ENCODE measurements around the gene CNOT3.
"Not testable (repeated sequence)": the region's sequence is repeated elsewhere in the genome, so short reads cannot be mapped to it uniquely, and the experiment has no call there.

Gene CNOT3

DNA sequence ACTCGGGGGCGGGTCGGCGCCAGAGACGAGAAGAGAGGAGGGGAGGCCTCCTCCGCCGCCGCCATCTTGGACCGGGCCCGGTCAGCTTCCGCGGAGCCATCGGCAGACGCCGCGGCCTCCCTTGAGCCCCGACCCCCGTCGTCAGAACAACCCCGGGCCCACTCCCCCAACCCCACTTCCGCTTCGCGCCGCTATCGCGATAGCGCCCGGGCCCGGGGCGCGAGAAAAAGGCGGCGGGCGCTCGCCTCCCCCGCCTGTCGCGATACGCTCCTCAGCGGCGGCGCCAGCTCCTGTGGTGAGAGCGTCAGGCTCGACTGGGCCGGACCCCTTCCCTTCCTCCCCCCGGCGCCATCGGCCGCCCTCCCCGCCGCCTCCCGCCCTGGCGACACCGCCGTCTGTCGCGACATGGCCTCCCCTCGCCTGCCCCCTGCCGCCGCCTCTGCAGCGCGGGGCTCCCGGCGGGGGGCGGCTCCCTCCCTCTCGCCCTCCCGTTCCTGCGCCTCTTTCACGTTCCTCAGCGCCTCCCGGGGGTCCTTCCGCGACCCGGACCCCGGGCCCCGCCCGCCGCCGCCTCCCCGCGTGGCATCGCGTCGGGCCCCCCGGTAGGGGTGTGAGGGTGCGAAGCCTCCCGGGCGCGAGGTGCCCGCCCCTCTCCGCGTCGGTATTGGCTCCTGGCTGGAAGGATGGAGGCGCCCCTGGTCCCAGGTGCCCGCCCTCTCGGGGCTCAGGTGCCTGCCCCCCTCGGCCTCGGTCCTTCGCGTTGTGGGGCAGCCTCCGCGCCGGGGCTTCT is at the start of gene CNOT3:
CNOT3 (plus strand) TSS at position 64 of the 790 bp plus-strand sequence. CDS start 5,217 bp downstream, outside the sequence.
- TF ChIP-seq ZFX (IDR thresholded peaks at IDR 0.05; ENCODE audit: borderline replicate concordance) = no peak
- TF ChIP-seq, protein P1, sequence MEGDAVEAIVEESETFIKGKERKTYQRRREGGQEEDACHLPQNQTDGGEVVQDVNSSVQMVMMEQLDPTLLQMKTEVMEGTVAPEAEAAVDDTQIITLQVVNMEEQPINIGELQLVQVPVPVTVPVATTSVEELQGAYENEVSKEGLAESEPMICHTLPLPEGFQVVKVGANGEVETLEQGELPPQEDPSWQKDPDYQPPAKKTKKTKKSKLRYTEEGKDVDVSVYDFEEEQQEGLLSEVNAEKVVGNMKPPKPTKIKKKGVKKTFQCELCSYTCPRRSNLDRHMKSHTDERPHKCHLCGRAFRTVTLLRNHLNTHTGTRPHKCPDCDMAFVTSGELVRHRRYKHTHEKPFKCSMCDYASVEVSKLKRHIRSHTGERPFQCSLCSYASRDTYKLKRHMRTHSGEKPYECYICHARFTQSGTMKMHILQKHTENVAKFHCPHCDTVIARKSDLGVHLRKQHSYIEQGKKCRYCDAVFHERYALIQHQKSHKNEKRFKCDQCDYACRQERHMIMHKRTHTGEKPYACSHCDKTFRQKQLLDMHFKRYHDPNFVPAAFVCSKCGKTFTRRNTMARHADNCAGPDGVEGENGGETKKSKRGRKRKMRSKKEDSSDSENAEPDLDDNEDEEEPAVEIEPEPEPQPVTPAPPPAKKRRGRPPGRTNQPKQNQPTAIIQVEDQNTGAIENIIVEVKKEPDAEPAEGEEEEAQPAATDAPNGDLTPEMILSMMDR (IDR thresholded peaks at IDR 0.05) = no peak
- peak within 1 kb of the TSS; percentile 88 for H3K27ac ChIP-seq

DNA sequence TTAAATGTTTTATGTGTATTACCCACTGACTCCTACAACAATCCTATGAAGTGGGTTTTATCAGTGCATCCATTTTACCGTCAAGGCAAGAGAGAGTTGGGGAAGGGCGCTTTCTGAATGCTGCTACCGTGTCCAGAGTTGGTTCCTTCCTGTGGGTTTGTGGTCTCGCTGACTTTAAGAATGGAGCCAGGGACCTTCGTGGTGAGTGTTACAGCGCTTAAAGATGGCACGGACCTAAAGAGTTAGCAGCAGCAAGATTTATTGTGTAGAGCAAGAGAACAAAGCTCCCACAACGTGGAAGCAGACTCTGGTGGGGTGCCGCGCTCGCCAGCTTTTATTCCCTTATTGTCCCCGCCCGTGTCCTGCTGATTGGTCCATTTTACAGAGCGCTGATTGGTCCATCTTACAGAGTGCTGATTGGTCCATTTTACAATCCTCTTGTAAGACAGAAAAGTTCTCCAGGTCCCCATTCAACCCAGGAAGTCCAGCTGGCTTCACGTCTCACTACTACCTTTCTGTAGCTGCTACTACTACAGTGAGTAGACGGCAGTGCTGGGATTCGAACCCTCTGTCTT is 43.0 kb upstream of the CNOT3 start:
- no peak overlapping the region for H3K27ac ChIP-seq
- TF ChIP-seq, protein P1 (IDR thresholded peaks at IDR 0.05) = no peak
- TF ChIP-seq ZFX (IDR thresholded peaks at IDR 0.05; ENCODE audit: borderline replicate concordance) = no peak

DNA sequence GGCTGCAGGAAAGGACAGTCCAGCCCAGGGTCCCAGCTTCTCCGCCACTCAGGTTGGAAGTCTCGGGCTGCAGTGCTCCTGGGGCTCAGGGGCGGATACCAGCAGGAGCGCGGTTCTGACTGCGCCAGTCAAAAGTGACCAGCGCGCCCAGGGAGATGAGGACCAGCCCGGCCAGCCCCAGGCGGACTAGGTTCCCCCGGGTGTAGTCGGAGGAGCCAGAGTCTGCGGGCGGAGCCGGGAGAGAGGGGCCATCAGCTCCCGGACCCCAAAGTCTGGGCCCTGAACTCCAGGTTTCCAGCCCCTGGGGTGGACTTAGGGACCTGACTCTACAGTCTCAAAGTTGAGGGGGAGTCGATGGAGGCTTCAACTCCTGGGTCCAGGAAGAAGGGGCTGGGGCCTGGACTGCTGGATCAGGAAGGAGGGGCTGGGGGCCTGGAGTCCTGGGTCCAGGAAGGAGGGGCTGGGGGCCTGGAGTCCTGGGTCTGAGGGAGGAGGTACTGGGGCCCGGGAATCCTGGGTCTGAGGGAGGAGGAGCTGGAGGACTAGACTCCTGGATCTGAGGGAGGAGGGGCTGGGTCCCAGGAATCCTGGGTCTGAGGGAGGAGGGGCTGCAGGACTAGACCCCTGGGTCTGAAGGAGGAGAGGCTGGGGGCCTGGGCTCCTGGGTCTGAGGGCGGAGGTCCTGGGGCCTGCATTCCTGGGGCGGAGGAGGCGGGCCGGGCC is 42.3 kb upstream of the CNOT3 start:
- H3K27ac ChIP-seq = no peak overlapping the region
- TF ChIP-seq, protein P1 (IDR thresholded peaks at IDR 0.05) = no peak
- TF ChIP-seq ZFX (IDR thresholded peaks at IDR 0.05; ENCODE audit: borderline replicate concordance) = no peak

DNA sequence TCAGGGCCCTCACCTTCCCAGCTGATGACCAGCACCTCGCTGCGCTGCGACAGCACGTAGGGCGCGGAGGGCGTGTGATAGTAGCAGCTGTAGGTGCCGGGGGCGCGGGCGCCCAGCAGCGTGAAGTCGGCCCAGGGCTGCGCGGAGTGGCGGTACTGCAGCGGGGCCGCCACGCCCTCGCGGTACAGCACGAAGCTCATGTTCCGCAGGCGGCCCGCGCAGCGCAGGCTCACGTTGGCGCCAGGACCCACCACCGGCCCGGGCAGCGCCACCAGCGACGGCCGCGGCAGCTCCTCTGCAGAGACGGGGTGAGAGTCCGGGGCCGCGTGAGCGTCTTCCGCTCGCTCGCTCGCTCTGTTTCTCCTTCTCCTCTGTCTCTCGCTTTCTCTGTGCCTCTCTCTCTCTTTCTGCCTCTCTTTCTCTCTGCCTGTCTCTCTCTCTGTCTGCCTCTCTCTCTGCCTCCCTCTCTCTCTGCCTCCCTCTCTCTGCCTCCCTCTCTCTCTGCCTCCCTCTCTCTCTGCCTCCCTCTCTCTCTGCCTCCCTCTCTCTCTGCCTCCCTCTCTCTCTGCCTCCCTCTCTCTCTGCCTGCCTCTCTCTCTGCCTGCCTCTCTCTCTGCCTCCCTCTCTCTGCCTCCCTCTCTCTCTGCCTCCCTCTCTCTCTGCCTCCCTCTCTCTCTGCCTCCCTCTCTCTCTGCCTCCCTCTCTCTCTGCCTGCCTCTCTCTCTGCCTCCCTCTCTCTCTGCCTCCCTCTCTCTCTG is 41.5 kb upstream of the CNOT3 start:
- not testable (repeated sequence) for H3K27ac ChIP-seq
- TF ChIP-seq, protein P1 (IDR thresholded peaks at IDR 0.05) = peak; percentile 12; the same call in 1 of the 2 replicates

DNA sequence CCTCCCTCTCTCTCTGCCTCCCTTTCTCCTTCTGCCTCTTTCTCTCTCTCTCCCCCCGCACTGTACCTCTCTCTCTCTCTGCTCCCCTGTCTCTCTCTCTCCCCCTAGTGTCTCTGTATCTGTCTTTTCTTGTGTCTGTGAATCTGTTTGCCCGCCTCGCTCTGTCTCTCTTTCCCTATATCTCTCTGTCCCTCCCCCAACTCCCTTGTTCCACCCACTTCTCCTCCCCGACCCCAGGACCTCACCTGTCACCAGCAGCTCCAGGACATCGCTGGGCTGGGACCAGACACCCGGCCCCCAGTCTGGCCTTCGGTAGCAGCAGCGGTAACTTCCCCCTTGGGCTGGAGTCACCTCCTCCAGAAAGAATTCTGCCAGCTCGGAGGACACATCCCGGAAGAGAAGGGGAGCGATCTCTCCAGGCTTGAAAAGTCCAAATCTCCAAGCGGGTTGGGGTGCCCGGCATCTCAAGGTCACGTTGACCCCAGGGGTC is 40.9 kb upstream of the CNOT3 start:
- H3K27ac ChIP-seq = no peak overlapping the region
- TF ChIP-seq ZFX (IDR thresholded peaks at IDR 0.05; ENCODE audit: borderline replicate concordance) = no peak
- TF ChIP-seq, protein P1 (IDR thresholded peaks at IDR 0.05) = no peak

- H3K27ac ChIP-seq = no peak overlapping the region
- TF ChIP-seq, protein P1 (IDR thresholded peaks at IDR 0.05) = no peak
- TF ChIP-seq ZFX (IDR thresholded peaks at IDR 0.05; ENCODE audit: borderline replicate concordance) = no peak
These were observed 38.2 kb upstream of the CNOT3 start for GRCh38 chr19:54099190-54099902.

GRCh38 chr19:54099903-54100255 is 37.7 kb upstream of the CNOT3 start:
- H3K27ac ChIP-seq = not testable (repeated sequence)
